ENCODE measurements around the gene SCN2B. TPM values are rescaled to one million over a fixed set of nuclear protein-coding genes. Genes with fewer than 3 reads are reported as not detected.

SCN2B gene
- not detected in 2 replicates for total RNA-seq (2014; rRNA removed; shearing (Covaris generic))

GRCh38 chr11:118175993-118176777 lies at the start of gene SCN2B:
SCN2B (minus strand) TSS chr11:118176639; CDS start chr11:118176431, 208 bp downstream.
- no peaks in the 10 kb centered on the region for H3K4me1 ChIP-seq
- no peaks in the 10 kb centered on the region; the same call in 1 of the 2 replicates for H3K27me3 ChIP-seq
- H3K9me3 ChIP-seq (replicated peaks) = no peaks in the 10 kb centered on the region
- DNase-seq = no peak
- no peaks in the 10 kb centered on the region for H3K36me3 ChIP-seq
- H3K4me3 ChIP-seq = no peak within 1 kb of the TSS
- H3K27ac ChIP-seq = no peak within 1 kb of the TSS

DNA sequence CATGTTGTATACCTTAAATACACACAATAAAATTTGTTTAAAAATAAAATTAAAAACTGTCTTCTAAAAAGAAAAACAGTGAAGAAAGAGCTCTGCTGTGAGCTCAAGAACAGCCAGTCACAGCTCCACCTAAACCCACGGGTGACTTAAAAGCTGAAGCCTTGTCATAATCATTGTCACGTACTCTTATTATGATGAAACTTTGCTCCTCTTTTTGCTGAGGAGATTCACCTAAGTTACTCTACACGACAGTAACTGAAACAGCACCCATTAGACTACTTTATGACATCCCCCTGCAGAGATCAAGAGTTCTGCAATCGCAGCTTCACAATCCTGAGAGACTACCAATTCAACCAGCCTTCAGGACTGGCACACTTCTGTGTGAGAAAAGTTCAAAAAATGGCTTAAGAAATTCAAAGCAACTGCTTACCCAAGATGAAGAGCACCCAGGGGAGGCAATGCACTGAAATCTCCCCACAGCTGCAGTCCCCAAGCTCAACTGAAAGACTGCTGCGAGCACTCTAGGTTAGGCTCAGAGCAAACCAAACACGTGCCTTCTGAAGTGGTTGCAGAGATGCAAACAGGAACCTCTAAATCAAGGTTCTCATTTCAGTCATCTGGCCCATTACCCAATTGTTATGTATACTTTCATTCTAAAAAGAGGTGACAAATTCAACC lies 48.2 kb upstream of the SCN2B start, which contains the start of gene JAML:
Gene JAML, minus strand, starts transcription at position 501 of the 678 bp plus-strand sequence. CDS start 10,145 bp downstream, outside the sequence.
- no peak for DNase-seq
- Histone ChIP-seq H3K4me1 (no peaks in the 10 kb centered on the region), H3K27me3 (no peaks in the 10 kb centered on the region), H3K36me3 (no peaks in the 10 kb centered on the region), H3K4me3 (no peak within 1 kb of the TSS), H3K27ac (no peak within 1 kb of the TSS), H3K9me3 (replicated peaks) (no peaks in the 10 kb centered on the region)

GRCh38 chr11:118223992-118224391 lies 47.6 kb upstream of the SCN2B start:
- DNase-seq = no peak
- Histone ChIP-seq H3K27ac (no peak overlapping the region), H3K27me3 (no peaks in the 10 kb centered on the region), H3K36me3 (no peaks in the 10 kb centered on the region), H3K4me1 (no peaks in the 10 kb centered on the region), H3K4me3 (no peak overlapping the region), H3K9me3 (replicated peaks) (no peaks in the 10 kb centered on the region)

DNA sequence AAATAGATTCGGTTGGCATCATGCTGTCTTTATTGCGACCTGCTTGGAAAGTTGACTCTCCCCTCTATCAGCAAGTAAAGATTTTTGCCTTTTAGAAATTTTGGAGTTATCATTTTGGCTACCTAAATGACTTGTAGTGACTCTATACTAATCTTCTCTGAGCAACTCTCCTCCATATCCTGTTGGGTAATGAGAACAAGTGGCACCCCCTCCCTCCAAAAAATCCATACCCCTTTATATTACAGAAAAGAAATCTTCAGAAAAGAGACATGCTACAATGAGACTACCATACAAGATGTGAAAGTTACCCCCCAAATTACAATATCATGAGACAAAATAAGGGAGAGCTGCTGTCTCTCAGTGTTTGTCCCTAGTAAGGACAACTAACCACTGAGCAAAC lies 47.1 kb upstream of the SCN2B start:
- H3K27me3 ChIP-seq = no peaks in the 10 kb centered on the region
- no peak overlapping the region for H3K27ac ChIP-seq
- DNase-seq = no peak
- no peaks in the 10 kb centered on the region for H3K4me1 ChIP-seq
- no peaks in the 10 kb centered on the region for H3K9me3 ChIP-seq (replicated peaks)
- no peak overlapping the region for H3K4me3 ChIP-seq
- H3K36me3 ChIP-seq = no peaks in the 10 kb centered on the region

- no peaks in the 10 kb centered on the region for H3K27me3 ChIP-seq
- no peaks in the 10 kb centered on the region for H3K9me3 ChIP-seq (replicated peaks)
These were observed 46.0 kb upstream of the SCN2B start for GRCh38 chr11:118222437-118222836.

GRCh38 chr11:118221419-118221818 lies 45.0 kb upstream of the SCN2B start:
- DNase-seq = no peak
- Histone ChIP-seq H3K27me3 (no peaks in the 10 kb centered on the region), H3K4me1 (no peaks in the 10 kb centered on the region), H3K36me3 (no peaks in the 10 kb centered on the region), H3K4me3 (no peak overlapping the region), H3K9me3 (replicated peaks) (no peaks in the 10 kb centered on the region), H3K27ac (no peak overlapping the region)

More at GRCh38 chr11:118222437-118222836, 46.0 kb upstream of the SCN2B start:
- no peak overlapping the region for H3K27ac ChIP-seq
- DNase-seq = no peak
- no peaks in the 10 kb centered on the region for H3K36me3 ChIP-seq
- H3K4me3 ChIP-seq = no peak overlapping the region
- H3K4me1 ChIP-seq = no peaks in the 10 kb centered on the region

DNA sequence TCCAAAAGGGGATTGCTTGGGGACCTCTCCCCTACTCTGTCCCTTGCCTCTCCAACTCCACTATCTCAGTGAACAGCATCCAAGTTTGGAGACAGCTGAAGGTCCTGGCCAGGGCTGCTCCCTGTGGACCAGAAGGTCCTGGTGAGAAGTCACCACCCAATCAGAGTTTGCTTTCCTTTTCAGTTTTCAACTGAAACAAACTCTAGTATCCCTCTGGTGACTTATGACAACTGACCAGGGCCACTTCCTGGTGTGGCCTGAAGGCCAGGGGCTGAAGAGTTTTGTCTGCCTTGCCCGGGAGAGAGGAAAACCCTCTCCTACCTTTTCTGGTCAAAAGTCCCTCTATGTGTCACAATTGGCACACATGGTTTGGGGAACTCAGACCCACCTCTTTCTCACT lies 43.3 kb upstream of the SCN2B start:
- no peaks in the 10 kb centered on the region for H3K27me3 ChIP-seq
- peaks cover 3% of the 10 kb centered on the region for H3K4me1 ChIP-seq
- no peak overlapping the region for H3K27ac ChIP-seq
- H3K4me3 ChIP-seq = no peak overlapping the region
- no peak for DNase-seq
- H3K9me3 ChIP-seq (replicated peaks) = no peaks in the 10 kb centered on the region
- H3K36me3 ChIP-seq = no peaks in the 10 kb centered on the region

- no peaks in the 10 kb centered on the region for H3K27me3 ChIP-seq
- no peaks in the 10 kb centered on the region for H3K36me3 ChIP-seq
- H3K4me1 ChIP-seq = peaks cover 7% of the 10 kb centered on the region
- DNase-seq = no peak
- no peaks in the 10 kb centered on the region for H3K9me3 ChIP-seq (replicated peaks)
- no peak overlapping the region for H3K4me3 ChIP-seq
- no peak overlapping the region for H3K27ac ChIP-seq
These were observed 42.8 kb upstream of the SCN2B start for GRCh38 chr11:118219244-118219643.

- H3K4me3 ChIP-seq = no peak overlapping the region
- no peak overlapping the region for H3K27ac ChIP-seq
- H3K36me3 ChIP-seq = no peaks in the 10 kb centered on the region
- H3K9me3 ChIP-seq (replicated peaks) = no peaks in the 10 kb centered on the region
- H3K4me1 ChIP-seq = peaks cover 11% of the 10 kb centered on the region
- no peak for DNase-seq
- no peaks in the 10 kb centered on the region for H3K27me3 ChIP-seq
These were observed 41.1 kb upstream of the SCN2B start for GRCh38 chr11:118217575-118217974.

GRCh38 chr11:118216621-118217481 lies 40.4 kb upstream of the SCN2B start:
- Histone ChIP-seq H3K4me1 (peaks cover 11% of the 10 kb centered on the region), H3K4me3 (no peak overlapping the region), H3K9me3 (replicated peaks) (no peaks in the 10 kb centered on the region), H3K27ac (no peak overlapping the region), H3K36me3 (no peaks in the 10 kb centered on the region), H3K27me3 (no peaks in the 10 kb centered on the region)
- DNase-seq = no peak

GRCh38 chr11:118215765-118216164 lies 39.3 kb upstream of the SCN2B start:
- Histone ChIP-seq H3K27ac (no peak overlapping the region), H3K27me3 (no peaks in the 10 kb centered on the region), H3K4me1 (peaks cover 11% of the 10 kb centered on the region), H3K4me3 (no peak overlapping the region), H3K9me3 (replicated peaks) (no peaks in the 10 kb centered on the region), H3K36me3 (no peaks in the 10 kb centered on the region)
- DNase-seq = no peak

GRCh38 chr11:118215262-118215661 lies 38.8 kb upstream of the SCN2B start:
- Histone ChIP-seq H3K36me3 (no peaks in the 10 kb centered on the region), H3K4me1 (peaks cover 11% of the 10 kb centered on the region), H3K9me3 (replicated peaks) (no peaks in the 10 kb centered on the region), H3K27me3 (no peaks in the 10 kb centered on the region), H3K4me3 (no peak overlapping the region), H3K27ac (no peak overlapping the region)
- DNase-seq = no peak

DNA sequence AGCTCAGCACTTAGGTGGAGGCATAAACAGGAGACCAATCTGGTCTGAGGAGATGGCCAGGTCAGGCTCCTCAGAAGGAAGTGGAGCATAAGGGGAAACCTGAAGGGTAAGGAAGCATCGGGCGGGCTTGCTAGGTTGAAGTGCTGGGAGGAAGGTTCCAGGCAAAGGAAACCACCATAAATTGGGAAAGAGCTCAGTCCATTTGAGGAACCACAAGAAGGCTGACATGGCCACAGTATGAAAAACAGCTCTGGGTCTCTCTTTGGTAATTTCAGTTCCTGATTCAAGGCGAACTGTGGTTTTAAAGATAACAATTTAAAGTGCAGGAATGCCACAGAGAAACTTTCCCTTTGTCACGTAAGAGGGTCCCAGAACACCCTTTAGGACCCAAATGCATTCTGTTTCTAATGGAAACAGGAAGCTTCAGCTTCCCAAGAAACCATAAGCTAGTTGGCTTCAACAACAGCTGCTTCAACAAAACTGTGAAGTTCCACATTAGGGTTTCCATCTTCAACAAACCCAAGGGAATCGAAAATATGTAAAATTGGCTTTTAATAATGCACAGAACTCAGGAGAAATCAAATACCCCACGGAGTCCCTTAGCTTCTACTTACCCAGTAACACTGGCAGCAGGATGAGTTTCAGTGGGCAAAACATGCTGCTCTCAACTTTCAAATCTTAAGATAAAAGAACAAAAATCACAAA lies 37.9 kb upstream of the SCN2B start:
- H3K4me3 ChIP-seq = no peak overlapping the region
- peak overlapping the region; percentile 24 for H3K27ac ChIP-seq
- DNase-seq = peak in 1 of 2 experiments; percentile 36
- H3K27me3 ChIP-seq = no peaks in the 10 kb centered on the region
- H3K9me3 ChIP-seq (replicated peaks) = no peaks in the 10 kb centered on the region
- peaks cover 11% of the 10 kb centered on the region for H3K4me1 ChIP-seq
- no peaks in the 10 kb centered on the region for H3K36me3 ChIP-seq

DNA sequence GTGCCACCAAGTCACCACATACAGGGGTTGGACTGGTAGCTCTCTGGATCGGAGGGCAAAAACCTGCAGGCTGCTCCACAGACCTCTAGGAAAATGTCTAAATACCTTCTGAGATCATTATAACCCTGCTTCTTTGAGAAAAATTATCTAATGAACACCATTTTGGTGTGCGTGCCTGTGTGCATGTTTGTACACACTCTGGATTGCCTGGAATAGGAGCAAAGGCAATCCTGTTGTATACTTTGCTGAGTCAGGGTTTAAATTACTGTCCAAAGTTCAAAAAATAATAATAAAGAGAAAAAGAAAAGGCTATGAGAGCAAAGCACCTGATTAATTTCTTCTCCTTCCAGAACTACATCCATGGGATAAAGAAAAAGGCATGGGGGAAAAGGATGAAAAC lies 37.3 kb upstream of the SCN2B start:
- DNase-seq = no peak
- H3K27me3 ChIP-seq = no peaks in the 10 kb centered on the region
- no peak overlapping the region; the same call in 1 of the 2 replicates for H3K27ac ChIP-seq
- H3K4me3 ChIP-seq = no peak overlapping the region
- no peaks in the 10 kb centered on the region for H3K36me3 ChIP-seq
- H3K9me3 ChIP-seq (replicated peaks) = no peaks in the 10 kb centered on the region
- H3K4me1 ChIP-seq = peaks cover 11% of the 10 kb centered on the region
